Hematopoietic multipotent progenitor cell treated with erythropoietin and hydrocortisone succinate and interleukin-3 and kit ligand, for 8 days (in vitro differentiated cells): Measurements from ENCODE around the gene ZFP36L2.

Experiments used
- DNase-seq: peaks from one replicate; pipeline ENCODE4 v3.0.0-alpha.2; 2015

Gene ZFP36L2

DNA sequence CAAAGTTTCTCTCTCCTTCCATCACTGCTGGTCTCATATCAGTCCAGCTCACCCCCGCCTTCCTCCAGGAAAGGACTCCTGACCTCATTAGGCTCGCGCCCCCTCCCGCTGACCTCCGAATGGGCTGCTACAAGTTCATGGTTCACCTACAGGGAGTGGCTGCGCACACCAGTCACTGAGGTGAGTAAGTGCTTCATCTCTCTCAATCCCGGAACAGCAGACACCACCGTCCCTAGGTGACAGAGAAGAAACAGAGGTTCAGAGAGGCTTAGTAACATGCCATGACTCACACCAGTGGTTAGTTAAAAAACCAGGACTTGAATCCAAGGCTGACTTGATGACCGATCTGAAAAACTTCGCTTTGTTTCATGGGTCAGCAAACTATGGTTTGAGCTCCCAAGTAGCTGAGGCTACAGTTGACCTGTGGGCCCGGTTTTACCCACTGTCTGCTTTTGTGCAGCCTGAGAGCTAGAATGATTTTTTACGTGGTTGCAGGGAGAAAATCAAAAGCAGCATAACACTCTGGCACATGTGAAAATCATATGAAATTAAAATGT lies 42.0 kb downstream of the ZFP36L2 start:
- DNase-seq: peak; percentile 37

DNA sequence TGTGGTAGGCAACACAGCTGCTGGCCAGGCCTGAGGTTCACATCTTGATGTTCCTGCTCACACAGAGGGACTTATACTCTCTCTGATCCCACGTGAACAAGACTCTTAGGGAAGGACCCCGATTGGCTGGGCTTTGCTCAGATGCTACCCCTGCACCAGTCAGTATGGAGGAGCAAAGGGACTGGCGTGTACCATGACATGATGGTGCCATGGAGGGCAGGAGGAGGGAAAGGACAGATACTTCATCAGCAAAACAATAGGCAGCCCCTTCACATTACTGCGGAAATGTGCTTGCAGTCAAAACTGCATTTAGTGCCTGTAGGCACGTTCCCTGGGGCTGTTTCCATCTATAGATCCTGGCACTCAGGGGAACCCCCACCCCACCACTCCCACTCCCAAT lies 42.7 kb downstream of the ZFP36L2 start:
- DNase-seq: no peak

- no peak for DNase-seq
Measured at GRCh38 chr2:43180897-43181296, 45.5 kb downstream of the ZFP36L2 start.

DNA sequence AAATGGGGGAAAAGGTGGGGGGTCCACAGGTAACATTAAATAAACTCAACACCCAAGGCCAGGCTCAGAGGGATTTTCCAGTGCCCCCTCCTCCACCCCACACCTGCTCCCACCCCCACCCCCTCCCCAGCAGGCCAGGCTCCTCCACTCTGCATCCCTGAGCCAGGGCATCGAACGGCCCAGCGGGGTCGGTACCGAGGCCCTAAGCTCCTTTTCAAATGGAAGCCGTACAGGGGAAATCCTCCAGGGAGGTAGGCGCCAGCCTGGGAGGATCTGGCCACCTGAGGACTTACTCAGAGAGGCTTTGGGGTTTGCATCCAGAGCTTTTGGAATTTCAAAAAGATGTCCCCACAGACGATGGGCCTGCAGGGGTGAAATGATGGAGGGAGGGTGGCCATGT lies 46.5 kb downstream of the ZFP36L2 start:
- DNase-seq: no peak

- peak; percentile 96 for DNase-seq
Measured at GRCh38 chr2:43178602-43179542, 47.5 kb downstream of the ZFP36L2 start.

DNA sequence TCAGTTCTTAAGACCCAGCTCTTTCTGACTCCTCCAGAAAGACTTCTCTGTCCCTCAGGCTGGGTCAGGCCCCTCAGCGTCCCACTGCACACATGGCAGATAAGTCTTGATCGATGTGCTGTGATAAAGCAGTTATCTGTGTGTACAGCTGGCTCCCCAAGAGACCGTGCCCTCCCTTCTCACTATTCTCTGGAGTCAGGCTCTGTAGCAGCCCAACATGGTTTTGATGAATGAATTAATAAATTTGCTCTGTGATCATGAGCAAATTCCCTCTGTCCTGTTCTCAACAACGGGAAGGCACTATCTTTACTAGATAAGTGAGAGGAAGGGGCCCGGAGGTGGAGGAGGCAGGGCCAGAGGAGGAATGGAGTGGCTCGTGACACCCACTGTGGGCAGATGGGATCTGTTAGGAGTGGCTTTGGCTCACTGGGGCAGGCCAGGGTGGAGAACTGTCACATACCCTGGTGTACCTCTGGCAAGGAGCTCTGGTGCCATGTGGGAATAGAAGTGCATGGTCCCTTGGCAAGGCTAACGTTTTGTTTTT lies 48.3 kb downstream of the ZFP36L2 start:
- peak; percentile 93 for DNase-seq

GRCh38 chr2:43176449-43176848 lies 50.0 kb downstream of the ZFP36L2 start:
- DNase-seq: no peak

DNA sequence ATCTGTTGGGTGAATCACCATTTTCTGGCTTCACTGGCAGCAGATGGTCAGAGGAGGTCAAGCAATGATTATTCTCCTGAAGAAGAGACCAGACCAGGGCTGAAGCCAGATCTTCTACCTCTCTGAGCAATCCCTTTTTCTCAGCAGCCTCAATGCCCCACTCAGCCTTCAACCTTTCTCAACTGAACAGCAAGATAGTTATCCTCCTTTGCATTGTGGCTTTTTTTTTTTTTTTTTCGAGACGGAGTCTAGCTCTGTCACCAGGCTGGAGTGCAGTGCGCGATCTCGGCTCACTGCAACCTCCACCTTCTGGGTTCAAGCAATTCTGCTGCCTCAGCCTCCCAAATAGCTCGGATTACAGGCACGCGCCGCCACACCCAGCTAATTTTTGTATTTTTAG lies 50.5 kb downstream of the ZFP36L2 start:
- DNase-seq: no peak

- DNase-seq: peak; percentile 41
Measured at GRCh38 chr2:43175020-43175441, 51.4 kb downstream of the ZFP36L2 start.

GRCh38 chr2:43174368-43174916 lies 52.0 kb downstream of the ZFP36L2 start:
- no peak for DNase-seq
